A673 (cell line): ENCODE data around the gene CASZ1.

ENCODE experiments used
- EZH2 ChIP-seq: fragments of 200-600 bp; sonication (generic); IDR thresholded peaks from 2 replicates; pipeline ENCODE4 v1.6.1; 2017; ENCODE audit warnings: borderline replicate concordance, low read depth, mild to moderate bottlenecking, mixed read lengths, antibody characterized with exemption, low read length; ENCODE audit not compliant: poor library complexity, severe bottlenecking
- TF ChIP-seq, protein P1 (sequence below): fragments of 300-800, 200-600 bp; sonication (generic); conservative IDR thresholded peaks from 2 replicates; pipeline ENCODE4 v1.5.1; 2017; ENCODE audit warnings: low read depth, mild to moderate bottlenecking, antibody characterized with exemption, low read length, moderate library complexity, mixed read lengths

DNA sequence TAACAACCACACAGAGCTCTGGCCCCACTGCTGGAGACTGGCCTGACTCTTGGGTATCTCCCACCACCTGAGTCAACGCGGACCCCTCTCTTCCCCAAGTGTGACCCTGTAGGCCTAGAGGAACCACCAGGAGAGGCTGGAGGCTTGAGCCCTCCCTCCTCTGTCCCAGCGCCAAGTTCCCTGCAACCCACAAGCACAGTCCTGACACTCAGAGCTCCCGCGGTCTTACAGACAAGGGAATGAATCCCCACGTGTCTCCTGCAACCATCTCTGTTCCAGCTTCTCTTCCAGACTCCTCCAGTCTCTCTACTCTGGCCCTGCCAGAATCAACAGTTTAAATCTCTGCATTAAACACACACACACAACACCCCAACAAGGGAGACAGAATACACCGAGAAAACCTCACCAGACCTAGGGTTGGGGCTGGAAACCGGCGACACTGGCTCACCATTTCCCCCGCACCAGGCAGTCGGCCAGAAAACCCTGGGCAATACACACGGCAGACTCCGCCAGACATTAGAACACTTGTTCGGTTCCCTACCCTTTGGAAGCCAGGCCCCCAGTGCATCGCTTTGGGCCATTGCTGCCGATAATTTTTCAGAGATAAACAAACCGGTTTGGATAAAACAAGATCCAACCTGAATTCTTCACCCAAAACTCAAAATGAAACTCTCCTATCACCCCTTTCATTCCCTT, 21.7 kb downstream of the CASZ1 start:
- TF ChIP-seq, protein P1, sequence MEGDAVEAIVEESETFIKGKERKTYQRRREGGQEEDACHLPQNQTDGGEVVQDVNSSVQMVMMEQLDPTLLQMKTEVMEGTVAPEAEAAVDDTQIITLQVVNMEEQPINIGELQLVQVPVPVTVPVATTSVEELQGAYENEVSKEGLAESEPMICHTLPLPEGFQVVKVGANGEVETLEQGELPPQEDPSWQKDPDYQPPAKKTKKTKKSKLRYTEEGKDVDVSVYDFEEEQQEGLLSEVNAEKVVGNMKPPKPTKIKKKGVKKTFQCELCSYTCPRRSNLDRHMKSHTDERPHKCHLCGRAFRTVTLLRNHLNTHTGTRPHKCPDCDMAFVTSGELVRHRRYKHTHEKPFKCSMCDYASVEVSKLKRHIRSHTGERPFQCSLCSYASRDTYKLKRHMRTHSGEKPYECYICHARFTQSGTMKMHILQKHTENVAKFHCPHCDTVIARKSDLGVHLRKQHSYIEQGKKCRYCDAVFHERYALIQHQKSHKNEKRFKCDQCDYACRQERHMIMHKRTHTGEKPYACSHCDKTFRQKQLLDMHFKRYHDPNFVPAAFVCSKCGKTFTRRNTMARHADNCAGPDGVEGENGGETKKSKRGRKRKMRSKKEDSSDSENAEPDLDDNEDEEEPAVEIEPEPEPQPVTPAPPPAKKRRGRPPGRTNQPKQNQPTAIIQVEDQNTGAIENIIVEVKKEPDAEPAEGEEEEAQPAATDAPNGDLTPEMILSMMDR = no peak
- TF ChIP-seq EZH2 = no peak
